HG03571 (cell line): ENCODE measurements around the gene ASIC2.

ENCODE experiments used
- ATAC-seq: cut with Tn5 transposase; IDR thresholded peaks from one replicate; pipeline ENCODE4 v1.9.1; 2021; ENCODE audit not compliant: unreplicated experiment

Gene ASIC2

DNA sequence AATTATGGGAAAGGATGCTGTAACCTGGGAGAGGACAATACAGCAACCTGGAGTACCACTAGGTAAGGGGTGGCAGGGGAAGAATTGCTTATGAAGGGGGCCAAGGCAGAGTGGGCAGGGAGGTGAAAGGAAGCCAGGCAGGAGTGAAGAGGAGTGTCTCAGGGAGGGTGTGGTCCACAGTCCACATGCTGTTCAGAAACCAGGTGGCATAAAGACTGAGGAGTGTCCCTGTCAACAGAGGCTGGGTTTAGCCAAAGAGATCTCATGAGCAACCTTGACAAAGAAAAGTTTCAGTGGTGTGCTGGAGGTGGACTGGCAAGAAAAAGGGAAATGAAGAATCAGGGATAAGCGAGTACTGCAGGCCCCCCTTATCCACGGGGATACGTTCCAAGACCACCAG lies 213.0 kb downstream of the ASIC2 start:
- no peak for ATAC-seq

DNA sequence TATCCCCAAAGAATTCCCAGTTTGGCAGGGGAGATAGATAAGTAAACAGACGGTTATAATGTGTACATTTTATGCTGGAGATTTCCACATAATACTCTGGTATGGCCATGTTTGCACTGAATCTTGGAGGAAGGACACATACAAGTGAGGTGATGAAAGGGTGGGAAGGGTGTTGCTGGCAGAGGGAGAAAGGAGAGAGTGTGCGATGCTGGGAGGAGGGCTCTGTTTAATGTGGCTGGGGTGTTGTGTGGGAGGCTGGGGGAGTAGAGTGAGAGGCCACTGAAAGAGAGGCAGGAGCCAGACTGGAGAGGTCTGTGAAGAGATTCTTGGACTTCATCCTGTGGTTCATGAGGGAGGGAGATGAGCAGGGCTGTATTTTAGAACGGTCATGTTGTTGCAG lies 213.9 kb downstream of the ASIC2 start:
- ATAC-seq, result no peak

- no peak for ATAC-seq
Observed at GRCh38 chr17:33076979-33077378, 216.1 kb downstream of the ASIC2 start.

GRCh38 chr17:33073416-33073815 lies 219.7 kb downstream of the ASIC2 start:
- ATAC-seq, result no peak

DNA sequence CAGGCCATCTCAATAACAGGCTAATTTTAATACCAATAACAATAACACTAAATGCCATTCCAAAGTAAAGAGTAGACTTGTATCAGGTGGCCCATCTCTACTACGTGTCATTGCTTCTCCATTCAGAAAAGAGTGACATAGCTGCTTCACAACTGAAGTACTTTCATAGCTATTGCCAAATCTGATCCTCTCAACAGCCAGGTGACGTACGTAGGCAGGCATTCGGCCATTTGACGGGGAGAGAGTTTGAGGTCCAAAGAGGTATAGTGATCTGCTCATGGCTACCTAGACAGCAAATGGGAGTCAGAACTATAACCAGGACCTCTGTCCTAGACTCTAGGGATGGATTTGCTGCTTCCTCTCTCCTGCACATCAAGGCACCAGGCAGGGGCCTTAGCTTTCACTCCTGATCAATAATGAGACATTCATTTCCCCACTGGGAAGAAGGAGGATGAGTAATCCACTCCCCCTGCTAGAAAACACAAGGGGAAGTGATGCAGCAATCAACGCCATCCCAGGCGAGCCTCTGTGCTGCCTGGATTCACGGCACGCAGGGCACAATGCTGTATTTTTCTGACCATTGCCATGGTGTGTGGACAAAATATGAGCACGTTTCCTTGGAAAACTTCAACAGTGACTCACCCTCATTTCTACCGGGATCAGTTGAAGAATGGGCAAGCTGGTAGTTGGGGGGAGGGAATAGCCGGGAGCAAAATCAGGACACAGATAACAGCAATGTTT lies 220.5 kb downstream of the ASIC2 start:
- ATAC-seq, result no peak

DNA sequence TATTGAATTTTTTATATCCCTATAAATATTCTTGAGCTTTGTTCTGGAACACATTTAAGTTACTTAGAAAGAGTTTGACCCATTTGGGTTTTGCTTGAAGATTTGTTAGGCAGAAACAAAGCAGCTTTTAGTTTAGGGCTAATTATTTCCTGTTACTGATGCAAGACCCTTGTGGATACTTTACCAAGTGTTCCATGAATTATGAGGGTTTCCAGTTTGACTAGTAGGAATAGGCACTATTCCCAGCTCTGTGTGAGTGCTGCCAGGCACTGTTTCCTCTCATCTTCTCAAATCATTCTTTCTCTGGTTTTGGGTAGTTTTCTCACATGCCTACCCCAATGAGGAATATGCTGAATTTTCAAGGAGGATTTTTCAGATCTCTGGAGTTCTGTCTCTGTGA lies 221.4 kb downstream of the ASIC2 start:
- ATAC-seq, result no peak

GRCh38 chr17:33057564-33057963 lies 235.5 kb downstream of the ASIC2 start:
- no peak for ATAC-seq

GRCh38 chr17:33056399-33057146 lies 236.5 kb downstream of the ASIC2 start:
- no peak for ATAC-seq

DNA sequence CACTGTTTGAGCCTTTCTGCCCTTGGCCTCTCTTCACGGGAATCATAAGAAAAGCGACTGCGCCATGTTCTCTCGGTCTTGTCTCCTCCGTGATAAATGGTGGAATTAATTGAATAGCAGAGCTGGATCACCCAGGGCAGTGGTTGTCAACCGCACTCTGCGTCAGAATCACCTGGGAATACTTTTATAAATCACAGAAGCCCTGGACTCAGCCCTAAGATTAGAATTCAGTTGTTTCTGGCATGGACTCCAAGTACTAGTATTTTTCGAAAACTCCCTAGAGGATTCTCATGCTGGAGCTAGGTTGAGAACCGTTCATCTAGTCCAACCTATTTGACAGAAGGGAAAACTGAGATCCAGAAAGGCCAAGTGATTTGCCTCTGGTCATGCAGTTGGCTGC lies 237.3 kb downstream of the ASIC2 start:
- ATAC-seq, result no peak

- no peak for ATAC-seq
Observed at GRCh38 chr17:33055171-33055611, 237.9 kb downstream of the ASIC2 start.

GRCh38 chr17:33054412-33054811 lies 238.7 kb downstream of the ASIC2 start:
- ATAC-seq, result no peak

GRCh38 chr17:33053676-33054075 lies 239.4 kb downstream of the ASIC2 start:
- no peak for ATAC-seq

- no peak for ATAC-seq
Observed at GRCh38 chr17:33052856-33053255, 240.2 kb downstream of the ASIC2 start.

DNA sequence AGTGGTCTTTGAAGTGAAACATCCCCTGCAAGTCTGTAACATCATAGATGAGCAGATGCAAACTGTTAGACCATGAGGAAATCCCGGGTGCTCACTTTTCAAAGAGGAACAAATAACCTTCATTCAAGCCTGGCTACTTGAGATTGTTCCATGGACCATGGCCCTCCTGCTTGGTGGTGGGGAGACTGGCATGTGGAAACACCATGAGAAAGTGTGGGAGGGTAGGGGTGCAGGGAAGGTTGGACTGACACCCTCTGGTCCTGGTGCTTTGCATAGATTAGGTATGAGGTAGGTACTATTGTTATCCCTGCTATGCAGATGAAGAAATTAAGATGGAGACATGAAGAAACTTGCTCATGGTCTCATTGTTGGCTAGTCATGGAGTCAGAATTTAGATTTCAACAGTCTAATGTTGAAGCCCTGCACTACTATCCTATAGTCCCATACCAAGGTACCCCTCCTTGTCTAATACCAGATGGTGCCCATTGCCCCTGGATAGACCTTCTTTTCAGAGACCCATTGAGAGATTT lies 242.4 kb downstream of the ASIC2 start:
- no peak for ATAC-seq

DNA sequence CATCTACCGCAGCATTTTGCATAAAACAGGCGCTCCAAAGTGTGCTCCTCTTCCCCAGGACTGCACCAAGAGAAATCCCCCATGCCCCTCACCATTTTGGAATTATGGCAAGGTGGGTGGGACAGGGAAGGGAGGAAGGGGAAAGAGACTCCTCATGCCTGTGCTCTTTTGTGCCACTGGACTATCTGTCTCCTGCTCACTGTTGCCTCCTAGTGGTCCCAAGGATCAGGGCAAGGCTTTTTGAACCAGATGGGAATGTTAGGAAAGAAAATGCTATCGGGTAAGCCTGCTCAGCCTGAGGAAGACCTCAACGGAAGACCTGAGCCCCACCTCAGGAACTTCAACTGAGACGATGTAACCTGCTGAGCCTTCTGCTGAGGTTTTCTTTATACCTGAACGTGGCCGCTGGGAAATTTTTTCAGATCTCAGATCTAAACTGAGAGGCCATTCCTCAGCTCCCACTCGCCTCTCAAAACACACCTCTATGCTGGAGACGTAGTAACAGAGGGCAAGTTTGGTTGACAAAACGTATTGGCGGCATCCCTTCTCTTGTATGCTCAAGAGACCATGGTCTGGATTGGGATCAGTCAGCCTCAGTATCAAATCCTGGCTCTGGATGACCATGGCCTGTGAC lies 243.2 kb downstream of the ASIC2 start:
- ATAC-seq, result no peak

GRCh38 chr17:33046361-33047255 lies 246.5 kb downstream of the ASIC2 start:
- ATAC-seq, result no peak

GRCh38 chr17:33045216-33045615 lies 247.9 kb downstream of the ASIC2 start:
- ATAC-seq, result no peak

DNA sequence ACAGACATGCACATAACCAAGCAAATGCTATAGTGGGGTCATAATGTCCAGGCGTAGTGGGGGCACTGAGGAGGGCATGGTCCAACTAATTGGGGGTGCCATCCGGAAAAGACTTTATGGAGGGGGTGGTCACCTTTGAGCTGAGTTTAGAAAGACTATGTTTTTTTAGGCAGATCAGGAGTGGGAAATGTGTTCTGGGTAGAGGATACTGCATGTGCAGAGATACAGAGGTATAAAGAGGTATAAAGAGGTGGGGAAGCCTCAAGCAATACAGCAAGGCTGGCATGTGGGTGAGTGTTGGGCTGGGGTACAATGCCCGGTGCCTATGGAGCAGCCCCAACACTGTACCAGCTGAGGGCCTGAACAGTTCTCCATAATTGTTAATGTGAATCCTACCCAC lies 248.3 kb downstream of the ASIC2 start:
- ATAC-seq, result no peak

GRCh38 chr17:33040461-33040860 lies 252.6 kb downstream of the ASIC2 start:
- ATAC-seq, result no peak

GRCh38 chr17:33039874-33040273 lies 253.2 kb downstream of the ASIC2 start:
- ATAC-seq, result no peak

DNA sequence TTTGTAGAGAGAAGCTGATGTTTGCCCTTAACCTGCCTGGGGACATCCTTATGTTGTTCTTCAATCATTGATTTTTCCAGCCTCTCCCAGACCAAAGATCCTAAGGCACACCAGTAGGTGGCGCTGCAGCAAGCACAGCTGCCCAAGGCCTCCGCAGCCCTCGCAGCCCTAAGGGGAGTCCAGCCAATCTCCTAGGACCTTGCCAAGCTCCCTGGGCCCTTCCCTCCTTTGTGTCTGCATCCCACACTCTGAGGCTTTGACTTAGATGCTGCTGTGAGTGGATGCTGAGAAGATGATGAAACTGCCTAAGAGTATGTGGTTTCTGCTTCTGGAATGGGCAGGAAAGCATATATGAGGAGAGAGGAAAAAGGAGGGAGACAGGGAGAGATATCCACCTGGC lies 254.4 kb downstream of the ASIC2 start:
- no peak for ATAC-seq
